Measurements from ENCODE around the gene IER3IP1.

DNA sequence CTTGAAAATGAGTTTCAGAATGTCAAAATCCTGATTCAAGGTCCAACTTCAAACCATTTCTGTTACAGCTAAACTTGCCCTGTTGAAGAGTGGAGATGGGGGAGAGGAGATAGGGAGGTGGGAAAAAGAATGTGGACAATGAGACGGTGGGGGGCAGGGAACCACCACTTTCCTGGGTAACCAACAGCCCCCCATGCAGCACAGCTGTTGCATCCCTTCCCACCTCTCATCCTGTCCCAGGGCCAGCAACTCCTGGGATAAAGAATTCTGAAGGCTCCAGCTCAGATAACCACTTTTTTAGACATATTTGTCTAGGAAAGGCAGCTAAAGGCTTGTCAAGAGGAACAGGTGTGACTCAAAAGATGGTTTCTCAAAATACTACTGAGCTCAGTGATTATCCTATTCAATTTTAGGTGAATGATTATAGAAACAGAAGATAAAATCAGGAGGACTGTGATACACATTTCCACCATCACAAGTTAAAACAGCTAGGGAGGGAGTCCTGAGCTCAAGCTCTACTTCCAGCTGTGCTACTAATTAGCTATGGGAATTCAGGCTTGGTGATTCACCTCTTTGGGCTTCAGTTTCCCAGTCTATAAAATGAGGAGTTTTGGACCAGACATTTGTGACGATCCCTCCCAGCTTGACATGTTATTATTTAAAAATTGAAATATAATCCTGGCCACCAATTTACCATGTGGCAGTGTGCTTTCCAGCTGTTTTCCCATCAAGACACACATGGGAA, 62.2 kb downstream of the IER3IP1 start:
- TF ChIP-seq POLR2A (IDR thresholded peaks at IDR 0.05; ENCODE audit: low read depth, low read length) (no peak), POLR2AphosphoS5 (IDR thresholded peaks at IDR 0.05; ENCODE audit: low read depth, low read length) (no peak)

Measured in GM12891 (cell line).